HCT116 (cell line): ENCODE measurements around the gene LATS1. TPM values are rescaled to one million over a fixed set of nuclear protein-coding genes. Genes with fewer than 3 reads are reported as not detected.

Experiments used
- ATAC-seq: fragments of 200-7000 bp; cut with Tn5 transposase; 2 replicates; pipeline ENCODE4 v1.9.1; 2020; ENCODE audit warnings: mild to moderate bottlenecking, moderate library complexity
- BruUV-seq: library from RNA; stranded (reverse); fragments of 400-500 nt; replicated peaks from 2 replicates; lab custom pipeline; 2021; lab: Mats Ljungman, UMichigan
- CTCF ChIA-PET: fragments of 300-600 bp; sonication (Branson Sonifier 250); formaldehyde crosslinking; loops from one replicate; lab custom pipeline; 2021; ENCODE audit warnings: antibody characterized with exemption; lab: Charles Lee
- POLR2A ChIA-PET: fragments of 300-600, 350-600 bp; sonication (Branson Sonifier 250); formaldehyde crosslinking; loops from one replicate; lab custom pipeline; 2021; ENCODE audit warnings: antibody characterized with exemption; lab: Charles Lee
- RAD21 ChIA-PET, 2 experiments: fragments of 300-600 bp; sonication (Branson Sonifier 250); formaldehyde crosslinking; loops; one replicate each; lab custom pipeline; 2023; ENCODE audit warnings: low total read pairs in 2 of 2; ENCODE audit not compliant: uncharacterized antibody in 2 of 2, unreplicated experiment in 2 of 2, low non-redundant PET in 1 of 2; lab: Charles Lee
- DNase-seq: peaks from one replicate; pipeline ENCODE4 v3.0.0-alpha.2; 2010; ENCODE audit warnings: low read depth, low spot score
- H2AFZ ChIP-seq: fragments of 200-600 bp; shearing (Covaris generic), sonication (generic); 2 replicates; pipeline ENCODE4 v1.6.1; 2017; ENCODE audit warnings: low read depth, mixed run types, mixed read lengths, antibody characterized with exemption, low read length; ENCODE audit not compliant: poor library complexity, severe bottlenecking
- H3K27ac ChIP-seq: 2 replicates; pipeline ENCODE4 v1.5.1; 2012; ENCODE audit warnings: low read depth, low read length
- H3K27me3 ChIP-seq: fragments of 200-600 bp; sonication (generic); 2 replicates; pipeline ENCODE4 v1.6.1; 2016; ENCODE audit warnings: mixed run types, low read length, mixed read lengths; ENCODE audit not compliant: insufficient read depth
- H3K36me3 ChIP-seq, 2 experiments: fragments of 200-500 bp in 1 of 2; fragments of 200-600 bp in 1 of 2; sonication (Bioruptor generic) in 1 of 2; sonication (generic) in 1 of 2; 2 replicates each; pipeline versions ENCODE4 v1.5.1 to v1.6.1; 2014 to 2016; ENCODE audit warnings: low read length in 2 of 2, inconsistent platforms in 1 of 2, mixed read lengths in 1 of 2, mixed run types in 1 of 2; ENCODE audit not compliant: insufficient read depth in 2 of 2, control insufficient read depth in 1 of 2
- H3K4me1 ChIP-seq, 2 experiments: fragments of 200-600 bp in 1 of 2; sonication (generic) in 1 of 2; 2 replicates each; pipeline versions ENCODE4 v1.5.1 to v1.6.1; 2012 to 2017; ENCODE audit warnings: low read length in 2 of 2, inconsistent platforms in 1 of 2, mild to moderate bottlenecking in 1 of 2, mixed read lengths in 1 of 2, mixed run types in 1 of 2, moderate library complexity in 1 of 2; ENCODE audit not compliant: insufficient read depth in 2 of 2, control insufficient read depth in 1 of 2
- H3K4me2 ChIP-seq: fragments of 200-600 bp; sonication (generic); 2 replicates; pipeline ENCODE4 v1.6.1; 2017; ENCODE audit warnings: mixed run types, low read length, mixed read lengths
- H3K4me3 ChIP-seq, 2 experiments: fragments of 200-600 bp in 1 of 2; sonication (generic) in 1 of 2; replicated peaks in 1 of 2; 2 replicates each; pipeline ENCODE4 v1.5.1; 2011 to 2016; ENCODE audit warnings: low read length in 2 of 2, control low read depth in 1 of 2, low read depth in 1 of 2, mild to moderate bottlenecking in 1 of 2, mixed read lengths in 1 of 2, mixed run types in 1 of 2
- H3K79me2 ChIP-seq: fragments of 200-600 bp; sonication (generic); 2 replicates; pipeline ENCODE4 v1.6.1; 2017; ENCODE audit warnings: mild to moderate bottlenecking, mixed run types, low read length, moderate library complexity, mixed read lengths; ENCODE audit not compliant: insufficient read depth
- H3K9ac ChIP-seq: fragments of 200-600 bp; sonication (generic); 2 replicates; pipeline ENCODE4 v1.6.1; 2016; ENCODE audit warnings: low read length, mixed read lengths
- H3K9me2 ChIP-seq: fragments of 200-600 bp; sonication (generic), shearing (Covaris generic); 2 replicates; pipeline ENCODE4 v1.6.1; 2017; ENCODE audit warnings: mixed run types, mild to moderate bottlenecking, moderate library complexity; ENCODE audit not compliant: insufficient read depth
- H3K9me3 ChIP-seq, 2 experiments: fragments of 200-500 bp in 1 of 2; fragments of 200-600 bp in 1 of 2; sonication (Bioruptor generic) in 1 of 2; sonication (generic) in 1 of 2; 2 replicates each; pipeline ENCODE4 v1.6.1; 2014 to 2017; ENCODE audit warnings: low read length in 2 of 2, mixed read lengths in 2 of 2, inconsistent platforms in 1 of 2, low read depth in 1 of 2, mild to moderate bottlenecking in 1 of 2, mixed run types in 1 of 2, moderate library complexity in 1 of 2; ENCODE audit not compliant: control insufficient read depth in 1 of 2, insufficient read depth in 1 of 2
- H4K20me1 ChIP-seq: fragments of 200-600 bp; sonication (generic), shearing (Covaris generic); 2 replicates; pipeline ENCODE4 v1.6.1; 2017; ENCODE audit warnings: mixed run types, mild to moderate bottlenecking, moderate library complexity; ENCODE audit not compliant: insufficient read depth
- EGR1 ChIP-seq: IDR thresholded peaks from 2 replicates; pipeline ENCODE4 v1.6.1; 2012; ENCODE audit warnings: low read depth
- EZH2 ChIP-seq: fragments of 200-600 bp; sonication (generic); IDR thresholded peaks from 2 replicates; pipeline ENCODE4 v1.6.1; 2017; ENCODE audit warnings: antibody characterized with exemption, mixed run types
- JUND ChIP-seq: IDR thresholded peaks from 2 replicates; pipeline ENCODE4 v1.6.1; 2012
- MAX ChIP-seq: IDR thresholded peaks from 2 replicates; pipeline ENCODE4 v1.6.1; 2012
- POLR2AphosphoS5 ChIP-seq: IDR thresholded peaks from 2 replicates; pipeline ENCODE4 v1.6.1; 2011; ENCODE audit warnings: mild to moderate bottlenecking, low read depth, low read length, moderate library complexity
- REST ChIP-seq: IDR thresholded peaks from 2 replicates; pipeline ENCODE4 v1.6.1; 2012; ENCODE audit warnings: low read depth
- SIN3A ChIP-seq: IDR thresholded peaks from 2 replicates; pipeline ENCODE4 v1.6.1; 2012; ENCODE audit warnings: low read depth
- SRF ChIP-seq: IDR thresholded peaks from 2 replicates; pipeline ENCODE4 v1.6.1; 2012; ENCODE audit warnings: low read depth
- YY1 ChIP-seq: IDR thresholded peaks from 2 replicates; pipeline ENCODE4 v1.6.1; 2011; ENCODE audit warnings: low read length, low read depth, moderate library complexity, mild to moderate bottlenecking; ENCODE audit not compliant: insufficient replicate concordance; ENCODE audit errors: extremely low read depth
- ZFX ChIP-seq: fragments of 450-650 bp; IDR thresholded peaks from 2 replicates; pipeline ENCODE4 v1.6.1; 2017
- intact Hi-C: fragments of 100-400 bp; cut with micrococcal nuclease; formaldehyde crosslinking; loops from 2 replicates; pipeline ENCODE4 v1.10.0; 2022
- total RNA-seq: library from RNA; stranded (reverse); gene quantifications from one replicate; pipeline ENCODE4 v1.2.1, GENCODE V29; 2021; ENCODE audit not compliant: unreplicated experiment

The LATS1 gene
- total RNA-seq, 1 experiment from 2014 or later = 21.6 TPM

GRCh38 chr6:149717255-149717587 lies 680 bp downstream of the LATS1 start:
- no TSS peak for BruUV-seq
- TF ChIP-seq EGR1 (no peak), MAX (no peak), EZH2 (no peak), ZFX (no peak), SRF (no peak), POLR2AphosphoS5 (no peak), SIN3A (no peak), JUND (no peak), REST (no peak), YY1 (no peak)

More at GRCh38 chr6:149717255-149717587, 680 bp downstream of the LATS1 start:
- H3K4me3 ChIP-seq = peak overlapping the region; percentile 79 to 82
- peak overlapping the region; percentile 97 for H3K27ac ChIP-seq
- H3K79me2 ChIP-seq = peaks cover 62% of the 10 kb centered on the region
- H2AFZ ChIP-seq = no peak overlapping the region
- CTCF ChIA-PET = interaction anchor here (0.6 kb wide), 1 partner anchor 64 kb away, joined by 3 read pairs; no protein-coding TSS in a partner anchor
- H3K9me2 ChIP-seq = no peaks in the 10 kb centered on the region
- DNase-seq (no peak), ATAC-seq (peak; percentile 11; the same call in 1 of the 2 replicates)
- no peaks in the 10 kb centered on the region for H3K9me3 ChIP-seq
- no peaks in the 10 kb centered on the region; the same call in 1 of the 2 replicates for H4K20me1 ChIP-seq
- H3K4me2 ChIP-seq = peak overlapping the region; percentile 84
- H3K27me3 ChIP-seq = no peaks in the 10 kb centered on the region
- intact Hi-C loops = loop anchor here (5.0 kb wide), 1 partner anchor 150 kb away; the partner anchor contains the start of gene GINM1
- POLR2A ChIA-PET = interaction anchor here (1.2 kb wide), 1 partner anchor 12 kb away, joined by 3 read pairs; no protein-coding TSS in a partner anchor
- H3K36me3 ChIP-seq = no peaks in the 10 kb centered on the region
- peak overlapping the region; percentile 97 for H3K9ac ChIP-seq
- RAD21 ChIA-PET = no interaction called here
- H3K4me1 ChIP-seq = peaks cover 4 to 19% of the 10 kb centered on the region in 2 experiments; a peak in 3 of 4 replicates
